A549 (cell line): ENCODE results near the gene PDK3.

Experiments
- BCL3 ChIP-seq: fragments of >200 bp; sonication (Bioruptor Twin); formaldehyde crosslinking; IDR thresholded peaks from 3 replicates; pipeline ENCODE4 v1.6.1; 2016
- CTCF ChIP-seq: fragments of >200 bp; sonication (Bioruptor Twin); formaldehyde crosslinking; IDR thresholded peaks from 3 replicates; pipeline ENCODE4 v1.5.1; 2016
- EP300 ChIP-seq, 2 experiments: fragments of >200 bp; sonication (Bioruptor Twin); formaldehyde crosslinking; IDR thresholded peaks; 2 replicates in 1 of 2; 3 replicates in 1 of 2; pipeline ENCODE4 v1.6.1; 2016 to 2017
- NPAS2 ChIP-seq: fragments of 250-450 bp; sonication (Bioruptor Pico); IDR thresholded peaks from 2 replicates; pipeline ENCODE4 v1.8.0; 2022; ENCODE audit warnings: mild to moderate bottlenecking, moderate library complexity, borderline replicate concordance
- POLR2AphosphoS2 ChIP-seq: conservative IDR thresholded peaks from 2 replicates; pipeline ENCODE4 v1.6.1; 2012; ENCODE audit warnings: low read length, improper control_type of control experiment, inconsistent platforms
- TF ChIP-seq, protein P1 (sequence below): fragments of 450-650 bp; IDR thresholded peaks from 2 replicates; pipeline ENCODE4 v1.6.1; 2014; ENCODE audit warnings: antibody characterized with exemption

GRCh38 chrX:24506082-24506481 is 41.0 kb downstream of the PDK3 start:
- no peak for TF ChIP-seq CTCF
- no peak for TF ChIP-seq BCL3
- TF ChIP-seq, protein P1, sequence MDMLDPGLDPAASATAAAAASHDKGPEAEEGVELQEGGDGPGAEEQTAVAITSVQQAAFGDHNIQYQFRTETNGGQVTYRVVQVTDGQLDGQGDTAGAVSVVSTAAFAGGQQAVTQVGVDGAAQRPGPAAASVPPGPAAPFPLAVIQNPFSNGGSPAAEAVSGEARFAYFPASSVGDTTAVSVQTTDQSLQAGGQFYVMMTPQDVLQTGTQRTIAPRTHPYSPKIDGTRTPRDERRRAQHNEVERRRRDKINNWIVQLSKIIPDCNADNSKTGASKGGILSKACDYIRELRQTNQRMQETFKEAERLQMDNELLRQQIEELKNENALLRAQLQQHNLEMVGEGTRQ, result no peak
- TF ChIP-seq POLR2AphosphoS2, result no peak
- TF ChIP-seq EP300 (IDR thresholded peaks at IDR 0.05), result no peak
- TF ChIP-seq NPAS2 (CRISPR knock-in tag), result no peak
